Measurements from ENCODE around the gene MYOCD.

The MYOCD gene

GRCh38 chr17:12745486-12745885 is 79.8 kb downstream of the MYOCD start:
- Histone ChIP-seq H3K9ac (ENCODE audit: insufficient read length, low read depth) (no peak overlapping the region), H3K27me3 (ENCODE audit: insufficient read depth, insufficient read length) (no peaks in the 10 kb centered on the region), H3K9me3 (ENCODE audit: insufficient read depth, low read length) (no peaks in the 10 kb centered on the region), H3K4me1 (ENCODE audit: insufficient read depth, insufficient read length) (no peaks in the 10 kb centered on the region), H3K36me3 (ENCODE audit: insufficient read depth, insufficient read length, low read length) (no peaks in the 10 kb centered on the region), H3K4me3 (ENCODE audit: insufficient read length, low read depth) (no peak overlapping the region)
- DNase-seq (ENCODE audit: low read depth, low spot score), result no peak
- TF ChIP-seq SUZ12 (IDR thresholded peaks at IDR 0.05; ENCODE audit: extremely low read depth, insufficient read depth, insufficient read length) (no peak), YY1 (IDR thresholded peaks at IDR 0.05; ENCODE audit: insufficient read depth, insufficient read length) (no peak), ZNF274 (IDR thresholded peaks at IDR 0.05; ENCODE audit: low read depth, low read length) (no peak)

GRCh38 chr17:12756786-12757185 is 91.1 kb downstream of the MYOCD start:
- peaks cover 9% of the 10 kb centered on the region for H3K36me3 ChIP-seq (ENCODE audit: insufficient read depth, insufficient read length, low read length)
- H3K4me1 ChIP-seq (ENCODE audit: insufficient read depth, insufficient read length), result no peaks in the 10 kb centered on the region
- no peaks in the 10 kb centered on the region for H3K27me3 ChIP-seq (ENCODE audit: insufficient read depth, insufficient read length)
- TF ChIP-seq YY1 (IDR thresholded peaks at IDR 0.05; ENCODE audit: insufficient read depth, insufficient read length) (no peak), ZNF274 (IDR thresholded peaks at IDR 0.05; ENCODE audit: low read depth, low read length) (no peak), SUZ12 (IDR thresholded peaks at IDR 0.05; ENCODE audit: extremely low read depth, insufficient read depth, insufficient read length) (no peak)
- no peaks in the 10 kb centered on the region for H3K9me3 ChIP-seq (ENCODE audit: insufficient read depth, low read length)
- no peak for DNase-seq (ENCODE audit: low read depth, low spot score)
- no peak overlapping the region for H3K9ac ChIP-seq (ENCODE audit: insufficient read length, low read depth)
- H3K4me3 ChIP-seq (ENCODE audit: insufficient read length, low read depth), result no peak overlapping the region

GRCh38 chr17:12759090-12759489 is 93.4 kb downstream of the MYOCD start:
- TF ChIP-seq SUZ12 (IDR thresholded peaks at IDR 0.05; ENCODE audit: extremely low read depth, insufficient read depth, insufficient read length) (no peak), ZNF274 (IDR thresholded peaks at IDR 0.05; ENCODE audit: low read depth, low read length) (no peak), YY1 (IDR thresholded peaks at IDR 0.05; ENCODE audit: insufficient read depth, insufficient read length) (no peak)
- no peaks in the 10 kb centered on the region for H3K9me3 ChIP-seq (ENCODE audit: insufficient read depth, low read length)
- H3K4me3 ChIP-seq (ENCODE audit: insufficient read length, low read depth), result no peak overlapping the region
- no peaks in the 10 kb centered on the region for H3K36me3 ChIP-seq (ENCODE audit: insufficient read depth, insufficient read length, low read length)
- H3K9ac ChIP-seq (ENCODE audit: insufficient read length, low read depth), result no peak overlapping the region
- H3K4me1 ChIP-seq (ENCODE audit: insufficient read depth, insufficient read length), result no peaks in the 10 kb centered on the region
- H3K27me3 ChIP-seq (ENCODE audit: insufficient read depth, insufficient read length), result no peaks in the 10 kb centered on the region
- DNase-seq (ENCODE audit: low read depth, low spot score), result no peak

- H3K4me3 ChIP-seq (ENCODE audit: insufficient read length, low read depth), result no peak overlapping the region
- TF ChIP-seq ZNF274 (IDR thresholded peaks at IDR 0.05; ENCODE audit: low read depth, low read length) (no peak), YY1 (IDR thresholded peaks at IDR 0.05; ENCODE audit: insufficient read depth, insufficient read length) (no peak), SUZ12 (IDR thresholded peaks at IDR 0.05; ENCODE audit: extremely low read depth, insufficient read depth, insufficient read length) (no peak)
- DNase-seq (ENCODE audit: low read depth, low spot score), result no peak
- no peak overlapping the region for H3K9ac ChIP-seq (ENCODE audit: insufficient read length, low read depth)
- no peaks in the 10 kb centered on the region for H3K27me3 ChIP-seq (ENCODE audit: insufficient read depth, insufficient read length)
- H3K36me3 ChIP-seq (ENCODE audit: insufficient read depth, insufficient read length, low read length), result no peaks in the 10 kb centered on the region
- H3K4me1 ChIP-seq (ENCODE audit: insufficient read depth, insufficient read length), result no peaks in the 10 kb centered on the region
- H3K9me3 ChIP-seq (ENCODE audit: insufficient read depth, low read length), result no peaks in the 10 kb centered on the region
Measured at GRCh38 chr17:12765548-12765947, 99.9 kb downstream of the MYOCD start.

GRCh38 chr17:12768255-12768654 is 102.6 kb downstream of the MYOCD start:
- Histone ChIP-seq H3K4me3 (ENCODE audit: insufficient read length, low read depth) (no peak overlapping the region), H3K4me1 (ENCODE audit: insufficient read depth, insufficient read length) (no peaks in the 10 kb centered on the region), H3K9ac (ENCODE audit: insufficient read length, low read depth) (no peak overlapping the region), H3K36me3 (ENCODE audit: insufficient read depth, insufficient read length, low read length) (no peaks in the 10 kb centered on the region), H3K27me3 (ENCODE audit: insufficient read depth, insufficient read length) (no peaks in the 10 kb centered on the region), H3K9me3 (ENCODE audit: insufficient read depth, low read length) (no peaks in the 10 kb centered on the region)
- DNase-seq (ENCODE audit: low read depth, low spot score), result no peak
- TF ChIP-seq SUZ12 (IDR thresholded peaks at IDR 0.05; ENCODE audit: extremely low read depth, insufficient read depth, insufficient read length) (no peak), YY1 (IDR thresholded peaks at IDR 0.05; ENCODE audit: insufficient read depth, insufficient read length) (no peak), ZNF274 (IDR thresholded peaks at IDR 0.05; ENCODE audit: low read depth, low read length) (no peak)

GRCh38 chr17:12769981-12770380 is 104.3 kb downstream of the MYOCD start:
- TF ChIP-seq ZNF274 (IDR thresholded peaks at IDR 0.05; ENCODE audit: low read depth, low read length) (no peak), YY1 (IDR thresholded peaks at IDR 0.05; ENCODE audit: insufficient read depth, insufficient read length) (no peak), SUZ12 (IDR thresholded peaks at IDR 0.05; ENCODE audit: extremely low read depth, insufficient read depth, insufficient read length) (no peak)
- DNase-seq (ENCODE audit: low read depth, low spot score), result no peak
- Histone ChIP-seq H3K9me3 (ENCODE audit: insufficient read depth, low read length) (no peaks in the 10 kb centered on the region), H3K27me3 (ENCODE audit: insufficient read depth, insufficient read length) (no peaks in the 10 kb centered on the region), H3K36me3 (ENCODE audit: insufficient read depth, insufficient read length, low read length) (no peaks in the 10 kb centered on the region), H3K4me3 (ENCODE audit: insufficient read length, low read depth) (no peak overlapping the region), H3K4me1 (ENCODE audit: insufficient read depth, insufficient read length) (no peaks in the 10 kb centered on the region), H3K9ac (ENCODE audit: insufficient read length, low read depth) (no peak overlapping the region)

- no peak for DNase-seq (ENCODE audit: low read depth, low spot score)
- TF ChIP-seq SUZ12 (IDR thresholded peaks at IDR 0.05; ENCODE audit: extremely low read depth, insufficient read depth, insufficient read length) (no peak), YY1 (IDR thresholded peaks at IDR 0.05; ENCODE audit: insufficient read depth, insufficient read length) (no peak), ZNF274 (IDR thresholded peaks at IDR 0.05; ENCODE audit: low read depth, low read length) (no peak)
- Histone ChIP-seq H3K9ac (ENCODE audit: insufficient read length, low read depth) (no peak overlapping the region), H3K36me3 (ENCODE audit: insufficient read depth, insufficient read length, low read length) (no peaks in the 10 kb centered on the region), H3K4me3 (ENCODE audit: insufficient read length, low read depth) (no peak overlapping the region), H3K27me3 (ENCODE audit: insufficient read depth, insufficient read length) (no peaks in the 10 kb centered on the region), H3K4me1 (ENCODE audit: insufficient read depth, insufficient read length) (no peaks in the 10 kb centered on the region), H3K9me3 (ENCODE audit: insufficient read depth, low read length) (no peaks in the 10 kb centered on the region)
Measured at GRCh38 chr17:12773153-12773552, 107.5 kb downstream of the MYOCD start.
